GM20431 (cell line): ENCODE measurements around the gene PEAK1.

Source experiments
- in situ Hi-C: fragments of 300-500 bp; cut with MseI, MboI; formaldehyde crosslinking; loops from one replicate; pipeline ENCODE4 v1.15.0; 2020; ENCODE audit warnings: low sequenced_read_pairs; ENCODE audit not compliant: unreplicated experiment

Gene PEAK1

GRCh38 chr15:77076323-77076915, 343.5 kb downstream of the PEAK1 start:
- in situ Hi-C loops, result no loop called here

- in situ Hi-C loops, result no loop called here
These were observed 344.4 kb downstream of the PEAK1 start for GRCh38 chr15:77075528-77075927.

- in situ Hi-C loops, result no loop called here
These were observed 345.6 kb downstream of the PEAK1 start for GRCh38 chr15:77074350-77074749.

GRCh38 chr15:77071305-77072223, 348.3 kb downstream of the PEAK1 start:
- in situ Hi-C loops, result no loop called here

- in situ Hi-C loops, result no loop called here
These were observed 349.2 kb downstream of the PEAK1 start, which contains the start of gene TSPAN3 for GRCh38 chr15:77070495-77071304. TSPAN3 (minus strand) TSS chr15:77071109; CDS start chr15:77070954, 155 bp downstream.

- in situ Hi-C loops, result no loop called here
These were observed 349.8 kb downstream of the PEAK1 start for GRCh38 chr15:77070180-77070494.

GRCh38 chr15:77069521-77070121, 350.3 kb downstream of the PEAK1 start:
- in situ Hi-C loops, result no loop called here

GRCh38 chr15:77068633-77069032, 351.3 kb downstream of the PEAK1 start:
- in situ Hi-C loops, result no loop called here

- in situ Hi-C loops, result no loop called here
These were observed 352.1 kb downstream of the PEAK1 start for GRCh38 chr15:77067691-77068367.

GRCh38 chr15:77066971-77067690, 352.8 kb downstream of the PEAK1 start:
- in situ Hi-C loops, result no loop called here

- in situ Hi-C loops, result no loop called here
These were observed 355.2 kb downstream of the PEAK1 start for GRCh38 chr15:77064539-77065308.

GRCh38 chr15:77064063-77064462, 355.8 kb downstream of the PEAK1 start:
- in situ Hi-C loops, result no loop called here

- in situ Hi-C loops, result no loop called here
These were observed 356.7 kb downstream of the PEAK1 start for GRCh38 chr15:77063249-77063648.

- in situ Hi-C loops, result no loop called here
These were observed 359.4 kb downstream of the PEAK1 start for GRCh38 chr15:77060546-77060945.

GRCh38 chr15:77059786-77060361, 360.0 kb downstream of the PEAK1 start:
- in situ Hi-C loops, result no loop called here

- in situ Hi-C loops, result no loop called here
These were observed 361.4 kb downstream of the PEAK1 start for GRCh38 chr15:77058468-77058867.

GRCh38 chr15:77057685-77058084, 362.2 kb downstream of the PEAK1 start:
- in situ Hi-C loops, result no loop called here

- in situ Hi-C loops, result no loop called here
These were observed 362.8 kb downstream of the PEAK1 start for GRCh38 chr15:77057072-77057471.
